A673 (cell line): ENCODE data around the gene OTX2. TPM values are rescaled to one million over a fixed set of nuclear protein-coding genes. Genes with fewer than 3 reads are reported as not detected.

Experiments
- BruUV-seq: library from RNA; stranded (reverse); fragments of 400-500 nt; replicated peaks from 2 replicates; lab custom pipeline; 2021; lab: Mats Ljungman, UMichigan
- CTCF ChIA-PET: fragments of 300-600 bp; sonication (Branson Sonifier 250); formaldehyde crosslinking; loops from one replicate; lab custom pipeline; 2022; ENCODE audit warnings: antibody characterized with exemption; lab: Charles Lee
- POLR2A ChIA-PET: fragments of 300-600 bp; sonication (Branson Sonifier 250); formaldehyde crosslinking; loops from one replicate; lab custom pipeline; 2022; ENCODE audit warnings: antibody characterized with exemption; ENCODE audit not compliant: low non-redundant PET; lab: Charles Lee
- DNase-seq: peaks from one replicate; pipeline ENCODE4 v3.0.0-alpha.2; 2015; ENCODE audit warnings: low spot score
- H3K27ac ChIP-seq: fragments of 200-600 bp; sonication (generic); 2 replicates; pipeline ENCODE4 v1.5.1; 2016; ENCODE audit warnings: mixed run types, low read depth, mild to moderate bottlenecking, mixed read lengths, antibody characterized with exemption, low read length; ENCODE audit not compliant: poor library complexity, severe bottlenecking
- H3K27me3 ChIP-seq: fragments of 200-600 bp; sonication (generic); replicated peaks from 2 replicates; pipeline ENCODE4 v1.6.1; 2017; ENCODE audit warnings: mixed run types, low read depth, mild to moderate bottlenecking, mixed read lengths, antibody characterized with exemption, low read length; ENCODE audit not compliant: insufficient read depth, poor library complexity
- H3K36me3 ChIP-seq: fragments of 200-600 bp; sonication (generic); 2 replicates; pipeline ENCODE4 v1.6.1; 2016; ENCODE audit warnings: mixed run types, mild to moderate bottlenecking, mixed read lengths, antibody characterized with exemption, low read length; ENCODE audit not compliant: insufficient read depth, poor library complexity, severe bottlenecking
- H3K4me1 ChIP-seq: fragments of 200-600 bp; sonication (generic); 2 replicates; pipeline ENCODE4 v1.6.1; 2017; ENCODE audit warnings: mixed run types, mild to moderate bottlenecking, mixed read lengths, antibody characterized with exemption, low read length; ENCODE audit not compliant: insufficient read depth, poor library complexity, severe bottlenecking
- H3K4me3 ChIP-seq: fragments of 200-600 bp; sonication (generic); 2 replicates; pipeline ENCODE4 v1.5.1; 2016; ENCODE audit warnings: low read depth, mixed run types, mild to moderate bottlenecking, mixed read lengths, low read length; ENCODE audit not compliant: poor library complexity, severe bottlenecking
- H3K9me3 ChIP-seq: fragments of 200-600 bp; sonication (generic); 2 replicates; pipeline ENCODE4 v1.6.1; 2016; ENCODE audit warnings: mixed run types, low read depth, mild to moderate bottlenecking, mixed read lengths, antibody characterized with exemption, low read length; ENCODE audit not compliant: poor library complexity, severe bottlenecking
- EZH2 ChIP-seq: fragments of 200-600 bp; sonication (generic); IDR thresholded peaks from 2 replicates; pipeline ENCODE4 v1.6.1; 2017; ENCODE audit warnings: borderline replicate concordance, low read depth, mild to moderate bottlenecking, mixed read lengths, antibody characterized with exemption, low read length; ENCODE audit not compliant: poor library complexity, severe bottlenecking
- intact Hi-C: fragments of 100-400 bp; cut with micrococcal nuclease; formaldehyde crosslinking; loops from one replicate; pipeline ENCODE4 v1.10.0; 2022; ENCODE audit not compliant: unreplicated experiment
- total RNA-seq: library from RNA; stranded (reverse); gene quantifications from 2 replicates; pipeline ENCODE4 v1.2.3, GENCODE V29; 2021
- TF ChIP-seq, protein P1 (sequence below): fragments of 300-800, 200-600 bp; sonication (generic); conservative IDR thresholded peaks from 2 replicates; pipeline ENCODE4 v1.5.1; 2017; ENCODE audit warnings: low read depth, mild to moderate bottlenecking, antibody characterized with exemption, low read length, moderate library complexity, mixed read lengths

OTX2 gene
- total RNA-seq, 1 experiment from 2014 or later: 129 TPM

DNA sequence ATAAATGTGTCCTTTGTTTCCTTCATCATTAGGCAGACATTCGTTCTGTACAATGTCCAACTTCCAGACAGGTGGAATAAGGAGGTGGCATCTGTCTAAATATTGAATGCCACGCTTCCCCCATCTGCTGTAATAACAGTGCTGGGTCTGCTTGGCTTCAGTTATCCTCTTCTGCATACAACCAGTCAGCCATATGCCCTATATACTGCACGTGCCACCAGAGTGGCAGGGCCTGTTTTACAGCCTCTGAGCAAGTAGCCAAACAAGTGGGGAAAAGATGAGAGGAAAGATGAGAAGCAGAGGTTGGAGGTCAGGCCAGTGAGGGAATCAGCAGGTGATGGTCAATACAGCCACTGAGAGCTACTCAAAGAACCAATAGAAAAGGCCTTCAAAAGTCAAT lies 55.4 kb downstream of the OTX2 start:
- Histone ChIP-seq H3K4me3 (no peak overlapping the region), H3K36me3 (no peaks in the 10 kb centered on the region), H3K27ac (no peak overlapping the region), H3K27me3 (no peaks in the 10 kb centered on the region), H3K9me3 (no peaks in the 10 kb centered on the region), H3K4me1 (peaks cover 16% of the 10 kb centered on the region)
- BruUV-seq: no TSS peak
- TF ChIP-seq, protein P1, sequence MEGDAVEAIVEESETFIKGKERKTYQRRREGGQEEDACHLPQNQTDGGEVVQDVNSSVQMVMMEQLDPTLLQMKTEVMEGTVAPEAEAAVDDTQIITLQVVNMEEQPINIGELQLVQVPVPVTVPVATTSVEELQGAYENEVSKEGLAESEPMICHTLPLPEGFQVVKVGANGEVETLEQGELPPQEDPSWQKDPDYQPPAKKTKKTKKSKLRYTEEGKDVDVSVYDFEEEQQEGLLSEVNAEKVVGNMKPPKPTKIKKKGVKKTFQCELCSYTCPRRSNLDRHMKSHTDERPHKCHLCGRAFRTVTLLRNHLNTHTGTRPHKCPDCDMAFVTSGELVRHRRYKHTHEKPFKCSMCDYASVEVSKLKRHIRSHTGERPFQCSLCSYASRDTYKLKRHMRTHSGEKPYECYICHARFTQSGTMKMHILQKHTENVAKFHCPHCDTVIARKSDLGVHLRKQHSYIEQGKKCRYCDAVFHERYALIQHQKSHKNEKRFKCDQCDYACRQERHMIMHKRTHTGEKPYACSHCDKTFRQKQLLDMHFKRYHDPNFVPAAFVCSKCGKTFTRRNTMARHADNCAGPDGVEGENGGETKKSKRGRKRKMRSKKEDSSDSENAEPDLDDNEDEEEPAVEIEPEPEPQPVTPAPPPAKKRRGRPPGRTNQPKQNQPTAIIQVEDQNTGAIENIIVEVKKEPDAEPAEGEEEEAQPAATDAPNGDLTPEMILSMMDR: no peak
- TF ChIP-seq EZH2: no peak
- POLR2A ChIA-PET: no interaction called here
- intact Hi-C loops: no loop called here
- CTCF ChIA-PET: no interaction called here
- no peak for DNase-seq

DNA sequence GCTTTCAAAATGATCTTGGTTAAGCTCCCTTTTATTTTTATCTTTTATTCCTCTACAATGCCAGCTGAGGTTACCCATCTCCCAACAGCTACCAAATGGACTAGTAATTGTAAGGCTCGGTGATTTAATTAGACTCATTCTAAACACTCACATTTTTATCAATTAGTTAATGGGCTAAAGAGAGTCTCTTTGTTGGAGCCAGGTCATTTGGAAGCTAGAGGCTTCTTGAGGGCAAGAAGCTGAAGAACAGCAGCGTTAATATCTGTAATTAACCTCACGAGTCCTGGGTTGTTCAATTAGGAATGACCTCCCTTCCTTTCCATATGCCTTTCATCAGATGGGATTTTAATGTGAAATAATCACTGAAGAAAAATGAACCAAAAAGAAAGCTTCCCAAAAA lies 56.9 kb downstream of the OTX2 start:
- Histone ChIP-seq H3K9me3 (no peaks in the 10 kb centered on the region), H3K36me3 (no peaks in the 10 kb centered on the region), H3K27me3 (no peaks in the 10 kb centered on the region), H3K27ac (no peak overlapping the region), H3K4me1 (peaks cover 2% of the 10 kb centered on the region), H3K4me3 (no peak overlapping the region)
- DNase-seq: no peak
- ChIA-PET POLR2A (no interaction called here), CTCF (interaction anchor here (0.6 kb wide), 1 partner anchor 30 kb away, joined by 5 read pairs; no protein-coding TSS in a partner anchor)
- intact Hi-C loops: no loop called here
- BruUV-seq: no TSS peak
- TF ChIP-seq EZH2: no peak
- TF ChIP-seq, protein P1: no peak

DNA sequence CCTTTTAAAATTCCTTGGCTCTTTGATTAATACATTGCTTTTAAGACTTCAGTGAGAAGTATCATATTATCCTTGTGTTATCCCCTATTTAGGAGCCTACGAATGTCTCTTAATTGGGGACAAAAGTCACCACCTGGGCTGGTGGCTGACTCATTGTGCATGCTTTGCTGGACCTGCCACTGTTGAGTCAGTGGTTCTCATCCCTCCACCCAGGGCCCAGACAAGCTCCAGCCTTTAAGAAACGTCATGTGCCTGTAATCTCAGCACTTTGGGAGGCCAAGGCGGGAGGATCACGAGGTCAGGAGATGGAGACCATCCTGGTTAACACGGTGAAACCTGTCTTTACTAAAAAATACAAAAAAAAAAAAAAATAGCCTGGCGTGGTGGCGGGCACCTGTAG lies 57.9 kb downstream of the OTX2 start:
- Histone ChIP-seq H3K27me3 (no peaks in the 10 kb centered on the region), H3K4me1 (no peaks in the 10 kb centered on the region), H3K9me3 (no peaks in the 10 kb centered on the region), H3K4me3 (no peak overlapping the region), H3K36me3 (no peaks in the 10 kb centered on the region), H3K27ac (no peak overlapping the region)
- BruUV-seq: no TSS peak
- ChIA-PET CTCF (no interaction called here), POLR2A (no interaction called here)
- intact Hi-C loops: no loop called here
- TF ChIP-seq EZH2: no peak
- TF ChIP-seq, protein P1: no peak
- no peak for DNase-seq
